Ishikawa (cell line): ENCODE results near the gene UNC13A.

Experiments used
- CEBPB ChIP-seq: IDR thresholded peaks from 2 replicates; pipeline ENCODE4 v1.6.1; 2012
- CREB1 ChIP-seq: IDR thresholded peaks from 2 replicates; pipeline ENCODE4 v1.6.1; 2012; ENCODE audit warnings: low read depth
- EGR1 ChIP-seq: IDR thresholded peaks from 2 replicates; pipeline ENCODE4 v1.6.1; 2012
- EP300 ChIP-seq: IDR thresholded peaks from 2 replicates; pipeline ENCODE4 v1.6.1; 2012; ENCODE audit warnings: borderline replicate concordance
- FOXM1 ChIP-seq: IDR thresholded peaks from 2 replicates; pipeline ENCODE4 v1.6.1; 2012; ENCODE audit warnings: low read depth, borderline replicate concordance
- NFIC ChIP-seq: IDR thresholded peaks from 2 replicates; pipeline ENCODE4 v1.6.1; 2012
- RAD21 ChIP-seq: IDR thresholded peaks from 2 replicates; pipeline ENCODE4 v1.6.1; 2012; ENCODE audit warnings: low read depth
- REST ChIP-seq: IDR thresholded peaks from 2 replicates; pipeline ENCODE4 v1.6.1; 2012; ENCODE audit warnings: low read depth, mild to moderate bottlenecking
- TAF1 ChIP-seq: IDR thresholded peaks from 2 replicates; pipeline ENCODE4 v1.6.1; 2012; ENCODE audit warnings: low read depth, mild to moderate bottlenecking
- TCF12 ChIP-seq: IDR thresholded peaks from 2 replicates; pipeline ENCODE4 v1.6.1; 2012; ENCODE audit warnings: low read depth
- TEAD4 ChIP-seq: IDR thresholded peaks from 2 replicates; pipeline ENCODE4 v1.6.1; 2012
- USF1 ChIP-seq: IDR thresholded peaks from 2 replicates; pipeline ENCODE4 v1.6.1; 2012
- YY1 ChIP-seq: IDR thresholded peaks from 2 replicates; pipeline ENCODE4 v1.6.1; 2012; ENCODE audit warnings: low read depth
- ZBTB7A ChIP-seq: IDR thresholded peaks from 2 replicates; pipeline ENCODE4 v1.6.1; 2012; ENCODE audit warnings: low read depth
- TF ChIP-seq, protein P1 (sequence below): IDR thresholded peaks from 2 replicates; pipeline ENCODE4 v1.6.1; 2012

UNC13A gene

GRCh38 chr19:17555480-17555928, 132.7 kb downstream of the UNC13A start, which contains the start of gene COLGALT1:
Gene COLGALT1 (plus strand): TSS chr19:17555649. CDS start chr19:17555714, 65 bp downstream.
- TF ChIP-seq CEBPB: no peak
- TF ChIP-seq YY1: peak; percentile 73
- TF ChIP-seq EP300: no peak
- no peak for TF ChIP-seq USF1
- no peak for TF ChIP-seq NFIC
- TF ChIP-seq EGR1: peak; percentile 70
- peak; percentile 62 for TF ChIP-seq CREB1
- TF ChIP-seq, protein P1, sequence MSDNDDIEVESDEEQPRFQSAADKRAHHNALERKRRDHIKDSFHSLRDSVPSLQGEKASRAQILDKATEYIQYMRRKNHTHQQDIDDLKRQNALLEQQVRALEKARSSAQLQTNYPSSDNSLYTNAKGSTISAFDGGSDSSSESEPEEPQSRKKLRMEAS: 0 out of 2 replicates have a peak, but pooled peaks have one; percentile 54

DNA sequence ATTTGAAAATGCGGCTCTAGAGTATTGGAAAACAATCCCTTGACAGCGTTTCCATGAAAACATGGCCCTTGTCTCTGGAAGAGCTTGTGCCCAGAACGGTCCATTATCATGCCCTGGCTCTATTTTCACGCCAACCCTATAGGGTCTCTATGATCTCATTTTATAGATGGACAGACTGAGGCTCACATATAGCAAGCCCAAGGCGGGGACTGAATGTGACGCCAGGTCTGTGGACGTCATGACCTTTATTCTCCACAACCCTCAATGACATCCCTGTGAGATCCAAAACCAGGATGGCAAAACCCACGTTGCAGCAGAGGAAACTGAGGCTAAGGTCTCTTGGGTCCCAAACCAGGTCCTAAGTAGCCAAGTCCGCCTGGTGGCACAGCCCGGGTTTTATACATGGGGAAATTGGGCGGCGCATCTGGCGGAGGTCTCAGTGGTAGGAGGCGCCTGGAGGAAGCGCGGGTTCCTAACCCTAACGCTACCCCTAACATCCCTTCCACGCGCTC, 133.1 kb downstream of the UNC13A start:
- TF ChIP-seq CEBPB (no peak), YY1 (no peak), TEAD4 (no peak), NFIC (no peak), CREB1 (no peak), FOXM1 (no peak), RAD21 (no peak), TAF1 (no peak), USF1 (no peak), TCF12 (no peak; the same call in 1 of the 2 replicates), EGR1 (no peak)
- TF ChIP-seq, protein P1: no peak; the same call in 1 of the 2 replicates

DNA sequence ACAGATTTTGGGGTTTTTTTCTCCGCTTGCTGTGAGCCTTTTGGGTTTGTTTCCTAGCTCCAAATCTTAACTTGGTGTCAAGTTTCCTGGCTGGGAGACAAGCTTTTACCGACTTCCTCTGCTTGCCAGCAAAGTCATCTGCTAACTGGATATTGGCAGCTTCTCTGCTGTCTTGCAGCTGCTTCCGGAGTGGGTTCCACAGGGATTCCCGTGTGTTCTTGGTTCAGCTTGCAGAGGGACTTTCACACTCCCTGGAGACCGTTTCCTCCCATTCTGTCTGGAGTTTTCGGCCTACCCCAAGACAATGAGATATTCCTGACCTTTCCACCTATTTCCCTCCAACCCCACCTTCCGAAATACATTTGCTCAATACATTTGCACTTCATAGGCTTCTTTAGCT, 134.9 kb downstream of the UNC13A start:
- TF ChIP-seq REST (no peak), ZBTB7A (no peak), NFIC (peak; percentile 44), RAD21 (no peak), EP300 (no peak), EGR1 (no peak), CEBPB (no peak)
